ENCODE results near the gene ZNF32. TPM values are rescaled to one million over a fixed set of nuclear protein-coding genes. Genes with fewer than 3 reads are reported as not detected.

ZNF32 gene
- total RNA-seq, 1 experiment from 2014 or later: 30.3 TPM

DNA sequence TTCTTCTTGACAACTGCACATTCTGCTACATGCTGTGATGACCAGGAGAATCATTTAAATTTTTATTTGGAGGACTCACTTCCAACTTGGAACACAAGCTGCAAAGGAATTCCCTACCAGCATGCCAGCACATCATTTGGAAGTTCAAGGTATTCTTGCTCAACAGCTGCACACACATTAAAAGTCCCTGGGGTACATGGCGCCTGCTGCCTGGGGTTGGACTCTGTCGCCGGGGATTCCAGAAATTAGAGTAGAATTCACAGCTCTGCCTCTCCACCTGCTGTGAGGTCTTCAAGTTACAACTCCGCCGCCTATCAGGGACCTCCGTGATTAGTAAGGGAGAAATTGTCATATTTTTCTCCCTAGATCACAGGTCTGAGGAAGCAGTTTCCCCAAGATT, 1.1 kb downstream of the ZNF32 start:
- Histone ChIP-seq H3K4me3 (ENCODE audit: low read depth, low read length) (peak overlapping the region; percentile 81; the same call in 1 of the 2 replicates), H3K4me1 (0 out of 2 replicates have a peak, but pooled peaks cover 4% of the 10 kb centered on the region), H3K27me3 (replicated peaks; ENCODE audit: control insufficient read depth, insufficient read depth, low read length) (no peaks in the 10 kb centered on the region; the same call in 1 of the 2 replicates), H3K36me3 (ENCODE audit: control insufficient read depth, insufficient read depth, low read length) (peaks cover 11% of the 10 kb centered on the region), H3K9me3 (peaks cover 41% of the 10 kb centered on the region)
- no TSS peak for BruUV-seq (replicated peaks)
- no peak for DNase-seq
- ChIA-PET CTCF (no interaction called here), POLR2A (no interaction called here)
- intact Hi-C loops (cut with micrococcal nuclease; ENCODE audit: unreplicated experiment): loop anchor here (5.0 kb wide), 1 partner anchor 1000 kb away; no protein-coding TSS in a partner anchor
- Mint-ChIP-seq H3K36me3 (ENCODE audit: insufficient read depth, unreplicated experiment) (peaks cover 38% of the 10 kb centered on the region), H3K4me1 (ENCODE audit: low read depth, unreplicated experiment) (no peaks in the 10 kb centered on the region), H3K4me3 (ENCODE audit: unreplicated experiment) (peak overlapping the region; percentile 89), H3K9me3 (ENCODE audit: unreplicated experiment) (peaks cover 45% of the 10 kb centered on the region), H3K27ac (ENCODE audit: unreplicated experiment) (peak overlapping the region; percentile 65), H3K27me3 (ENCODE audit: insufficient read depth, unreplicated experiment) (no peaks in the 10 kb centered on the region)
- TF ChIP-seq, protein P1, sequence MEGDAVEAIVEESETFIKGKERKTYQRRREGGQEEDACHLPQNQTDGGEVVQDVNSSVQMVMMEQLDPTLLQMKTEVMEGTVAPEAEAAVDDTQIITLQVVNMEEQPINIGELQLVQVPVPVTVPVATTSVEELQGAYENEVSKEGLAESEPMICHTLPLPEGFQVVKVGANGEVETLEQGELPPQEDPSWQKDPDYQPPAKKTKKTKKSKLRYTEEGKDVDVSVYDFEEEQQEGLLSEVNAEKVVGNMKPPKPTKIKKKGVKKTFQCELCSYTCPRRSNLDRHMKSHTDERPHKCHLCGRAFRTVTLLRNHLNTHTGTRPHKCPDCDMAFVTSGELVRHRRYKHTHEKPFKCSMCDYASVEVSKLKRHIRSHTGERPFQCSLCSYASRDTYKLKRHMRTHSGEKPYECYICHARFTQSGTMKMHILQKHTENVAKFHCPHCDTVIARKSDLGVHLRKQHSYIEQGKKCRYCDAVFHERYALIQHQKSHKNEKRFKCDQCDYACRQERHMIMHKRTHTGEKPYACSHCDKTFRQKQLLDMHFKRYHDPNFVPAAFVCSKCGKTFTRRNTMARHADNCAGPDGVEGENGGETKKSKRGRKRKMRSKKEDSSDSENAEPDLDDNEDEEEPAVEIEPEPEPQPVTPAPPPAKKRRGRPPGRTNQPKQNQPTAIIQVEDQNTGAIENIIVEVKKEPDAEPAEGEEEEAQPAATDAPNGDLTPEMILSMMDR (IDR thresholded peaks at IDR 0.05; ENCODE audit: insufficient read depth in 1 of 2, low read depth in 1 of 2, low read length in 1 of 2, severe bottlenecking in 1 of 2, unreplicated experiment in 1 of 2): no peak

DNA sequence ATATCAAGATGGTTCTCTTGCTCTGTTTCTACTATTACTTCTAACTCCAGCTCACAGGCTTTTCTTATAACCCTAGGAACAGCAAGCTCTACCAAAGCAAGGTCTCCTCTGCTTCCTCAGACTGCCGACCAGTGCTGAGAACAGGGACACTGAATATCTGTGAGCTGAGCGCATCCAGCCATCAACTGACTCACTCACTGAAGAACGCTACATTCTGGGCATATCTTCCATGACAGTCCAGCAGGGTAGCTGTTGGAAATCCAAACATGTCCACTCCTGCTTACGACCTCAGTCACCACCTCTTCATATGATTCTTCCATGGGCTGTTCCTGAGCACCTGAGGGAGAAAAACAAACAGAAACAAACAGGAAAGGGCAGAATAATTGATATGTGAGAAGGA, 2.8 kb downstream of the ZNF32 start:
- H3K27me3 ChIP-seq (replicated peaks; ENCODE audit: control insufficient read depth, insufficient read depth, low read length): no peaks in the 10 kb centered on the region
- no TSS peak for BruUV-seq (replicated peaks)
- no peak overlapping the region for H3K27ac Mint-ChIP-seq (ENCODE audit: unreplicated experiment)
- intact Hi-C loops (cut with micrococcal nuclease; ENCODE audit: unreplicated experiment): loop anchor here (5.0 kb wide), 1 partner anchor 999 kb away; no protein-coding TSS in a partner anchor
- peaks cover 11% of the 10 kb centered on the region for H3K36me3 ChIP-seq (ENCODE audit: control insufficient read depth, insufficient read depth, low read length)
- H3K27me3 Mint-ChIP-seq (ENCODE audit: insufficient read depth, unreplicated experiment): no peaks in the 10 kb centered on the region
- H3K4me3 ChIP-seq (ENCODE audit: low read depth, low read length): no peak overlapping the region
- peaks cover 38% of the 10 kb centered on the region for H3K36me3 Mint-ChIP-seq (ENCODE audit: insufficient read depth, unreplicated experiment)
- peaks cover 41% of the 10 kb centered on the region for H3K9me3 ChIP-seq
- no peak for DNase-seq
- H3K4me1 Mint-ChIP-seq (ENCODE audit: low read depth, unreplicated experiment): no peaks in the 10 kb centered on the region
- no peak overlapping the region for H3K4me3 Mint-ChIP-seq (ENCODE audit: unreplicated experiment)
- TF ChIP-seq, protein P1 (IDR thresholded peaks at IDR 0.05; ENCODE audit: insufficient read depth in 1 of 2, low read depth in 1 of 2, low read length in 1 of 2, severe bottlenecking in 1 of 2, unreplicated experiment in 1 of 2): no peak
- ChIA-PET CTCF (no interaction called here), POLR2A (no interaction called here)
- peaks cover 45% of the 10 kb centered on the region for H3K9me3 Mint-ChIP-seq (ENCODE audit: unreplicated experiment)
- H3K4me1 ChIP-seq: 0 out of 2 replicates have a peak, but pooled peaks cover 4% of the 10 kb centered on the region

- TSS peak; percentile 10 for BruUV-seq (replicated peaks)
- Mint-ChIP-seq H3K4me3 (ENCODE audit: unreplicated experiment) (no peak overlapping the region), H3K27ac (ENCODE audit: unreplicated experiment) (no peak overlapping the region), H3K36me3 (ENCODE audit: insufficient read depth, unreplicated experiment) (peaks cover 38% of the 10 kb centered on the region), H3K27me3 (ENCODE audit: insufficient read depth, unreplicated experiment) (no peaks in the 10 kb centered on the region), H3K4me1 (ENCODE audit: low read depth, unreplicated experiment) (no peaks in the 10 kb centered on the region), H3K9me3 (ENCODE audit: unreplicated experiment) (peaks cover 45% of the 10 kb centered on the region)
- peaks cover 11% of the 10 kb centered on the region for H3K36me3 ChIP-seq (ENCODE audit: control insufficient read depth, insufficient read depth, low read length)
- no peak overlapping the region for H3K4me3 ChIP-seq (ENCODE audit: low read depth, low read length)
- TF ChIP-seq, protein P1 (IDR thresholded peaks at IDR 0.05; ENCODE audit: insufficient read depth in 1 of 2, low read depth in 1 of 2, low read length in 1 of 2, severe bottlenecking in 1 of 2, unreplicated experiment in 1 of 2): no peak
- no peaks in the 10 kb centered on the region for H3K27me3 ChIP-seq (replicated peaks; ENCODE audit: control insufficient read depth, insufficient read depth, low read length)
- peaks cover 41% of the 10 kb centered on the region for H3K9me3 ChIP-seq
- CTCF ChIA-PET: no interaction called here
- H3K4me1 ChIP-seq: 0 out of 2 replicates have a peak, but pooled peaks cover 4% of the 10 kb centered on the region
- intact Hi-C loops (cut with micrococcal nuclease; ENCODE audit: unreplicated experiment): no loop called here
- no peak for DNase-seq
- POLR2A ChIA-PET: no interaction called here
Observed at GRCh38 chr10:43644252-43644651, 4.4 kb downstream of the ZNF32 start.
